SK-MEL-5 (cell line): ENCODE data around the gene EPHA2. TPM values are rescaled to one million over a fixed set of nuclear protein-coding genes. Genes with fewer than 3 reads are reported as not detected.

Experiments
- DNase-seq: peaks from one replicate; pipeline ENCODE4 v3.0.0-alpha.2; 2016; ENCODE audit warnings: low read depth, low spot score
- in situ Hi-C: cut with HindIII; loops from 2 replicates; pipeline ENCODE4 v1.10.0; 2016; ENCODE audit warnings: low sequenced_read_pairs, high pct_unique_total_duplicates, low pct_unique_long_range_greater_than_20kb
- total RNA-seq: library from RNA; depleted of rRNA; stranded (reverse); fragments of >200 nt; shearing (Covaris generic); gene quantifications from 2 replicates; pipeline ENCODE4 v1.2.3, GENCODE V29; 2014; rRNA removed

EPHA2 gene
- total RNA-seq, 1 experiment from 2014 or later = 2.5 TPM

- in situ Hi-C loops = no loop called here
- DNase-seq = peak; percentile 16
Observed at GRCh38 chr1:16076031-16076864, 79.6 kb downstream of the EPHA2 start.

- no peak for DNase-seq
- in situ Hi-C loops = no loop called here
Observed at GRCh38 chr1:16075337-16076030, 80.4 kb downstream of the EPHA2 start.

Other genes starting within 250 kb of the EPHA2 start
- gene ZBTB17, start 180.0 kb downstream of the EPHA2 start, total RNA-seq = 30.6 and 35.5 TPM in 2 replicates
- gene SRARP, start 151.8 kb downstream of the EPHA2 start, total RNA-seq = not detected in 2 replicates
- 0.66 TPM in 1 of 2 replicates, not detected in the other for gene HSPB7, start 138.0 kb downstream of the EPHA2 start, total RNA-seq
- gene CLCNKA, start 134.0 kb downstream of the EPHA2 start, total RNA-seq = not detected in 2 replicates
- 0.05 TPM in 1 of 2 replicates, not detected in the other for gene CLCNKB, start 112.3 kb downstream of the EPHA2 start, total RNA-seq
- gene FAM131C, start 82.4 kb downstream of the EPHA2 start, total RNA-seq = 0.26 and 0.51 TPM in 2 replicates
- gene ARHGEF19, start 56.6 kb upstream of the EPHA2 start, total RNA-seq = 1.6 and 2.6 TPM in 2 replicates
- 4.9 and 7.1 TPM in 2 replicates for gene CPLANE2, start 81.1 kb upstream of the EPHA2 start, total RNA-seq
- gene FBXO42, start 196.4 kb upstream of the EPHA2 start, total RNA-seq = 11.4 and 11.6 TPM in 2 replicates
- gene SZRD1, start 211.2 kb upstream of the EPHA2 start, total RNA-seq = 79.2 and 89.6 TPM in 2 replicates